Keratinocyte (primary cell): ENCODE results near the gene GLI3.

Experiments
- CTCF ChIP-seq, 3 experiments: IDR thresholded peaks in 1 of 3; conservative IDR thresholded peaks in 1 of 3; optimal IDR thresholded peaks in 1 of 3; 2 replicates in 2 of 3; 3 replicates in 1 of 3; pipeline versions ENCODE3 to v1.5.1; 2011; ENCODE audit warnings: low read length in 3 of 3, mild to moderate bottlenecking in 3 of 3, moderate library complexity in 2 of 3, control low read depth in 1 of 3, inconsistent platforms in 1 of 3; ENCODE audit not compliant: insufficient read depth in 2 of 3; ENCODE audit errors: extremely low read depth in 1 of 3
- EZH2 ChIP-seq: IDR thresholded peaks from one replicate; pipeline ENCODE4 v1.6.1; 2012; ENCODE audit warnings: inconsistent platforms, mild to moderate bottlenecking, low read length, moderate library complexity

- TF ChIP-seq EZH2 (no peak), CTCF (optimal IDR thresholded peaks at IDR 0.05 in 1 of 3, IDR thresholded peaks at IDR 0.05 in 1 of 3, conservative IDR thresholded peaks at IDR 0.05 in 1 of 3; ENCODE audit: extremely low read depth in 1 of 3, insufficient read depth in 2 of 3, low read length in 3 of 3) (no peak)
Measured at GRCh38 chr7:42126475-42127231, 110.4 kb downstream of the GLI3 start.
